GM21447 (cell line): ENCODE results near the gene NARS2.
"Not testable (repeated sequence)": the region's sequence is repeated elsewhere in the genome, so short reads cannot be mapped to it uniquely, and the experiment has no call there.

Source experiments
- ATAC-seq: cut with Tn5 transposase; IDR thresholded peaks from one replicate; pipeline ENCODE4 v1.9.1; 2021; ENCODE audit not compliant: unreplicated experiment

Gene NARS2

DNA sequence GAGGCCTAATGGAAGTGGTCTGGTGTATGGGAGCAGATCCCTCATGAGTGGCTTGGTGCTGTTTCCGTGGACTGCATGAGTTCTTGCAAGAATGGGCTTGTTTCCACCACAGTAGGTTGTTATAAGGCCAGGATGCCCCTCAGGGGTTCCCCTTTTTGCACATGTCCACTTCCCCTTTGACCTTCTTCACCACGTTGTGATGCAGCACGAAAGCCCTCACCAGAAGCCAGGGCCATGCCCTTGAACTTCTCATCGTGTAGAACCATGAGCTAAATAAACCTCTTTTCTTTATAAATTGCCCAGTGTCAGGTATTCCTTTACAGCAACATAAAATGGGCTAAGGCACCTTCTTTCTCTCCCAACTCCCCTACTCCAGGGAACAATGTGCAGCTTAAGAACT is 2.8 kb upstream of the NARS2 start:
- ATAC-seq, result no peak

DNA sequence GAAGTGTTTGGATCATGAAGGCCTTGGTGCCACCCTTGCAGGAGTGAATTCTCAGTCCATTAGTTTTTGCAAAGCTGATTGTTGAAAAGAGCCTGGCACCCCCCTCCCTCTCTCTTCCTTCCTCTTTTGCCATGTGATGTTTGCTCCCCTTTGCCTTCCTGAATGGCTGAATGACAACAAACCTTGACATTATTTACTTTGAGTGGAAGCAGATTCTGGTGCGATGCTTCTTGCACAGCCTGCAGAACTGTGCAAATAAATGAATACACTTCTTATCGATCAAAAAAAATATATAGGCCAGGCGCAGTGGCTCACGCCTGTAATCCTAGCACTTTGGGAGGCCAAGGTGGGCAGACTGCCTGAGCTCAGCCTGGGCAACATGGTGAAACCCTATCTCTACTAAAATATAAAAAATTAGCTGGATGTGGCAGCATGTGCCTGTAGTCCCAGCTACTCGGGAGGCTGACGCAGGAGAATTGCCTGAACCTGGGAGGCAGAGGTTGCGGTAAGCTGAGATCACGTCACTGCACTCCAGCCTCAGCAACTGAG is 2.0 kb upstream of the NARS2 start:
- ATAC-seq, result no peak

DNA sequence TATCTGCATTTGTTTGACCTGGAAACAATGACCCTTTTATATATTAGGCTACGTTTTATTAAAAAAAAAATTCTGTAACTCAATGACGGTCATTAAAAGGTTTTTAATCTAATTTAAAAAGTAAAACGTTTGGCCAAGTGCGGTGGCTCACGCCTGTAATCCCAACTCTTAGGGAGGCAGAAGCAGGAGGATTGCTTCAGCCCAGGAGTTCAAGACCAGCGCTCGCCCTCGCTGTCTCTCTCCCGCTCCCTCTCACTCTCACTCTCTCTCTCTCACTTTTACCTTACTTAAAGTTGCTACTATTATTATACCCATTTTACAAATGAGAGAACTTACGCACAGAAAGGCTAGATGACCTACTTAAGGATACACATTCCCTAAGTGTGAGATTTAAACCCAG is 814 bp upstream of the NARS2 start:
- no peak for ATAC-seq

DNA sequence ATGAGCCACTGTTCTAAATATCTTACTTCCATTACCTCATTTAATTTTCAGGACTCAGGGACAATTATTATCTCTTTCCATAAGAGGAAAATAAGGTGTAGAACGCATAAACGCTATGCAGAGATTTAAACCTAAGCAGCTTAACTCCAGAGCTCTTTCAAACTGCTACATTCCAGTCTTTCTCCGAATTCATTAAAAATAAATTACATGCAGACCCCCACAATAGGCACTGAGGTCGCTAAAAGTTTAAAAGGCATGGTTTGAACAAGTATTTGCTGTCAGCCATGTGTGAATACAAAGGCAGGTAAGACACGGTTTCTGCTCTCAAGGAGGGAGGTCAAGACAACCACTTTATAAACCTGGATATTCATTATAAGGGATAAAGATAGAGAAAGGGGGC is 983 bp downstream of the NARS2 start:
- ATAC-seq, result no peak

- ATAC-seq, result no peak
Measured at GRCh38 chr11:78573271-78573670, 1.4 kb downstream of the NARS2 start.

DNA sequence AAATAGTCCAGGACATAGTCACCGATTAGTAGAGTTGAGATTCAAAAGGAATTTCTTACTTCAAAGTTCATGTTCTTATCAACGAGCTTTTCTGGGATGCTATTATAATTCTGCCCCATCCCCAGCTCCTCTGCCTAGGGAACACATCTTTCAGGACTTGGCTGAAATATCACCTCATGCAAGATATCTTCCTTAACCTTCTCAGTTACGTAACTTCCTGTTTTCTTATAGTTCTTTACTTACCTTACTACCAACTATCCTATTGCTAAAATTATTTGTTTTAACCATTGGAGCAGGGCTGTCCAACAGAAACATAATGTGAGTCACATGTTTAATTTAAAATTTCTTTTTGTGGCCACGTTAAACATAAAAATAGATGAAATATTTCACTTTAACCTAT is 2.3 kb downstream of the NARS2 start:
- ATAC-seq, result no peak

GRCh38 chr11:78570031-78570430 is 4.6 kb downstream of the NARS2 start:
- ATAC-seq, result no peak

DNA sequence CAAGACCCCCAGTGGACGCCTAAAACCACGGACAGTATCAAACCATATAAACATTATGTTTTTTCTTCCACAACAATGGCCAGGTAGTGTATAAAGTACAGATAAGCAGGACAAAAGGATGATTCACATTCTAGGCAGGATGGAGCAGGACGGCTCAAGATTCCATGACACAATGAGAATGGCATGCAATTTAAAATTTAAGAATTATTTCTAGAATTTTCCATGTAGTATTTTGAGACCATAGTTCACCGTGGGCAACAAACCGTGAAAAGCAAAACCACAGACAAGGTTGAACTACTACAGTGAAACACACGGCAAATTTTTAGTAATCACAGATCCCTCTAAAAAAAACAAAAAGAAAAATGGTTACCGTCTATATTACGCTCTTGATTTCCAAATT is 7.5 kb downstream of the NARS2 start:
- ATAC-seq, result no peak

DNA sequence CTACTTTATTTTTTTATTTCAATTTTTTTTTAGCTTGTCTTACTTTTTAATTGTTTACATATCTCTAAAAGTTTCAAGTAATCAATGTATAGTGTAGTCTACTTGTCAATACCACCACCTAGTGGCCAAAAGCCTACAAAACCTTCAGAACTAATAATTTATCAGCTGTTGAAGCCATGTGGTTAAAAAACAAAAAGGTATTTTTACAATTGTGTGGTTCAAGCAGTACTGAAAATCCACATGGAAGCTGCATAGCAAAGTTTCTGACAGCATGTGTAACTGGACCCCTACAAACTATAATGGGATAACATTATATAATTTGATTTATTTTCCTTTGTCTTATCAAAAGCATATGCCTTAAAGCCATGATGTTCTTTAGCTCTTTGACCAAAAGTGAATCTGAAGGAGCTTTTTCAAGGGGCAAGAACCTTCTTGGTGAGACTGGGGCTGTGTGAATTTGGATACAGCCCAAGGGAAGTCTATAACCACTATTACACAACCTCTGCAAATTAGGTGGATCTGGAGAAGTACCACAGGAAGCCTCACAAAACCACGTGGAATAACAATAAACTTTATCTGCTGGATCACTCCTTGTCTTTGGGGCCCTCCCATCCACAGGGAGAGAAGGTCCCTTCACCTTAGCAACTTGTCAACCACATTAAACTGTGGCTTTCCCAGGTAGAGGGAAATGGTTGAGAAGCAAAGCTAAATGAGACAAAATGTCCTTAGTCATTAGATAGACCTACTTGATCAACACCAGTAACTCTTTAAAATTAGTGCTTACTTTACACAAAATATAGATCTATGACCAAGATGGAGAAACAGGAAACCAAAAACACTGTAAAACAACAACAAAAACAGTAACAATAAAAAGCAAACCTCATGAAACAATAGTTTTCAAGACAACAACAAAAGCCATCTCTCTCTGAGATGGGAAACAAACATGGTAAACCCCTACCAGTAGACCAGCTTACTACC is 9.9 kb downstream of the NARS2 start:
- ATAC-seq, result no peak

GRCh38 chr11:78564037-78564436 is 10.6 kb downstream of the NARS2 start:
- ATAC-seq, result not testable (repeated sequence)

DNA sequence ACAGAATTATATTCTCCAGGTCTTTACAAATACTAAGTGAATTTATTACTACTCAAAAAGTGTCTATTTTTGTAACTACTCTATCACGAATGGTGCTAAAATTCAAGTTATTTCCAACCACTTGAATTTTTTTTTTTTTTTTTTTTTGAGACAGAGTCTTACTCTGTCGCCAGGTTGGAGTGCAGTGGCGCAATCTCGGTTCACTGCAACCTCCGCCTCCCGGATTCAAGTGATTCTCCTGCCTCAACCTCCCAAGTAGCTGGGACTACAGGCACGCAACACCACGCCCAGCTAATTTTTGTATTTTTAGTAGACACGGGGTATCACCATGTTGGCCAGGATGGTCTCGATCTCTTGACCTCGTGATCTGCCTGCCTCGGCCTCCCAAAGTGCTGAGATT is 11.6 kb downstream of the NARS2 start:
- ATAC-seq, result not testable (repeated sequence)

DNA sequence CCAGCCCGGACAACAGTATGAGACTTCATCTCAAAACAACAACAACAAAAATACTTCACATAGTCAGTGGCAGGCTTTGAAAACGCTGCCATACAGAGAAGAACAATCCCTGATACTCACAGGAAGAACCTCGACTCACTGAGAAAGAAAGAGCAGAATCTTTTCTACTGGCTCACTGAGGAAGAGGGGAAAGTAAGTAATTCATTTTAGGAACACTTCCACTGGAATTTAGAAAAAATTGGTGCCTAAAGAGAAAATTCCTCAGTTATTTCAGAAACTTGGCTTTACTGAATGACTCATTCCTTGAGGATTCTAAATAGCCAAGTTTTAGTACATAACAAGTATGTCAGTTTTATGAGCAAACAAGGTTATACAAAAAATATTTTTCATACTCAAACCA is 12.3 kb downstream of the NARS2 start:
- ATAC-seq, result no peak

DNA sequence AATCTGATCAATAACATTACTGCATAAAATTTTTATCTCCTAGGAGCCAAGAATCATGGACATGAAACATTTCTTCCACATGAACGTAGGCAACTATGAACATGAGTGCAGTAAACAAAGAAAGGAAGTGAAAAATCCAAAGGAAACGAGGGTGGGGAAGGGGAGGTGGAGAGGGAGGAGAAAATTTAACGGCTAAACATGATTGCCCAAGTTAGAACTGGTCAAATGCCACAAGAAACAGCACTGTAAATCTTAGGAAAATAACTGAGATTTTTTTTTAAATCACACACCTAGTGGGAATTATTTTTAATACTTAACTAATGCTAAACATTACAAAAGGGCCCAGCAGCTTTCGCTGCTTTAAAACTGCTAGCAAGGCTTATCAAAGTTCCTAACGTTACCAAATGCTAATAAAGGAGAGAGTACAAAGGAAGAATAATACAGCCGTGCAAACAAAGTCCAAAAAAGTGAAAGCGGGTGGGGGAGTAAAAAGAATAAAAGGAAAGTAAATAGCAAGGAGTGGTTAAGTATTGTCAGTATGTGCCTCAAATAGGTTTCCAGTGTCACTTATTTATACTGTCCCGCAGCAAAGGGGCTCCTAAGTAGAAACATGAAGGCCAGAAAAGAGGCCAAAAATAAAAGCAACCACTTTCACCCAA is 13.7 kb downstream of the NARS2 start:
- ATAC-seq, result no peak

DNA sequence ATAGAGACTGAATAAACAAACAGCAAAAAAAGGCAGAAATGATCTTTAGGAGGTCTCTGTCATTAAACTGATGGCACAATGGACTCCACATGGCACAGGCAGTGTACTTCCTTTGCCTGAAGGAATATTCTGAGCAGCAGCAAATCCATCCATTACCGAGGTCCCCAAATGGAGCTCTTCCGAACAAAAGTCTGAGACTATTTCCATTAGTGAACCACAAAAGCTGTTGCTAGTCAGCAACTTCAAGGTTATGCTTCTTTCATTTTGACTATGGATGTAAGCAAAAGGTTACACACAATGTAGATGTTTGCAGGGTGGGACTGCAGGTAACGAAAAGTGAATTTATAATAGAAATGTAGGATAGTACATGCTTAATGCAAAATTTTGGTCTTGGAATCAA is 14.5 kb downstream of the NARS2 start:
- ATAC-seq, result peak; percentile 47

GRCh38 chr11:78557236-78557635 is 17.4 kb downstream of the NARS2 start:
- no peak for ATAC-seq

DNA sequence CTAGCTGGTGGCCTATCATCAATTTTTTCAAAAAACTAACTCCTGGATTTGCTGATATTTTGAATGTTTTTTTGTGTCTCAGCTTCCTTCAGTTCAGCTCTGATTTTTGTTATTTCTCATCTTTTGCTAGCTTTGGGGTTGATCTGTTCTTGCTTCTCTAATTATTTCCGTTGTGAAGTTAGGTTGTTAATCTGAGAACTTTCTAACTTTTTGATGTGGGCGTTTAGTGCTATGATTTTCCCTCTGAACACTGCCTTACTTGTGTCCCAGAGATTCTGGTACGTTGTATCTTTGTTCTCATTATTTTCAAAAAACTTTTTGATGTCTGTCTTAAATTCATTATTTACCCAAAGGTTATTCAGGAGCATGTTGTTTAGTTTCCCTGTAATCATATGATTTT is 19.1 kb downstream of the NARS2 start:
- ATAC-seq, result no peak

DNA sequence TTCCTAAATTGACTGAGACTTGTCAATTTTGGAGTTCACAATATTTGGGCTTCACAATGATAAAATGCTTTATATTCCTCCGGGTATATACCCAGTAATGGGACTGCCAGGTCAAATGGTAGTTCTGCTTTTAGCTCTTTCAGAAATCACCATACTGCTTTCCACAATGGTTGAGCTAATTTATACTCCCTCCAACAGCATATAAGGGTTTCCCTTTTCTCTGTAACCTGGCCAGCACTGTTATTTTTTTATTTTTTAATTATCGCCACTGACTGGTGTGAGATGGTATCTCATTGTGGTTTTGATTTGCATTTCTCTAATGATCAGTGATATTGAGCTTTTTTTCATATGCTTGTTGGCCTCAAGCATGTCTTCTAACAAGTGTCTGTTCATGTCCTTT is 21.8 kb downstream of the NARS2 start:
- no peak for ATAC-seq

- ATAC-seq, result not testable (repeated sequence)
Measured at GRCh38 chr11:78552139-78552538, 22.5 kb downstream of the NARS2 start.

GRCh38 chr11:78551066-78551465 is 23.6 kb downstream of the NARS2 start:
- ATAC-seq, result no peak

- ATAC-seq, result no peak
Measured at GRCh38 chr11:78549624-78550409, 24.8 kb downstream of the NARS2 start.

- no peak for ATAC-seq
Measured at GRCh38 chr11:78548911-78549590, 25.6 kb downstream of the NARS2 start.
